HCT116 (cell line): ENCODE measurements around the gene TLK2.

ENCODE experiments used
- CEBPB ChIP-seq: IDR thresholded peaks from 2 replicates; pipeline ENCODE4 v1.6.1; 2012; ENCODE audit warnings: low read depth
- JUND ChIP-seq: IDR thresholded peaks from 2 replicates; pipeline ENCODE4 v1.6.1; 2012
- POLR2AphosphoS5 ChIP-seq: IDR thresholded peaks from 2 replicates; pipeline ENCODE4 v1.6.1; 2011; ENCODE audit warnings: mild to moderate bottlenecking, low read depth, low read length, moderate library complexity
- RAD21 ChIP-seq: IDR thresholded peaks from 2 replicates; pipeline ENCODE4 v1.6.1; 2012; ENCODE audit warnings: low read depth, mild to moderate bottlenecking
- ZFX ChIP-seq: fragments of 450-650 bp; IDR thresholded peaks from 2 replicates; pipeline ENCODE4 v1.6.1; 2017
- TF ChIP-seq, protein P1 (sequence below), 3 experiments: fragments of 200-600 bp in 1 of 3; sonication (generic) in 1 of 3; IDR thresholded peaks in 2 of 3; conservative IDR thresholded peaks in 1 of 3; 2 replicates each; pipeline ENCODE4 v1.5.1; 2012 to 2017; ENCODE audit warnings: low read depth in 2 of 3, low read length in 2 of 3, antibody characterized with exemption in 1 of 3, borderline replicate concordance in 1 of 3, control low read depth in 1 of 3, mild to moderate bottlenecking in 1 of 3, mixed read lengths in 1 of 3, mixed run types in 1 of 3, moderate library complexity in 1 of 3; ENCODE audit not compliant: insufficient read depth in 1 of 3
- TF ChIP-seq, protein P2 (sequence below): IDR thresholded peaks from 2 replicates; pipeline ENCODE4 v1.6.1; 2012; ENCODE audit warnings: low read depth

GRCh38 chr17:62573480-62574117, 95.0 kb downstream of the TLK2 start:
- TF ChIP-seq POLR2AphosphoS5 (no peak), CEBPB (no peak), JUND (no peak), RAD21 (no peak), ZFX (no peak)
- TF ChIP-seq, protein P1, sequence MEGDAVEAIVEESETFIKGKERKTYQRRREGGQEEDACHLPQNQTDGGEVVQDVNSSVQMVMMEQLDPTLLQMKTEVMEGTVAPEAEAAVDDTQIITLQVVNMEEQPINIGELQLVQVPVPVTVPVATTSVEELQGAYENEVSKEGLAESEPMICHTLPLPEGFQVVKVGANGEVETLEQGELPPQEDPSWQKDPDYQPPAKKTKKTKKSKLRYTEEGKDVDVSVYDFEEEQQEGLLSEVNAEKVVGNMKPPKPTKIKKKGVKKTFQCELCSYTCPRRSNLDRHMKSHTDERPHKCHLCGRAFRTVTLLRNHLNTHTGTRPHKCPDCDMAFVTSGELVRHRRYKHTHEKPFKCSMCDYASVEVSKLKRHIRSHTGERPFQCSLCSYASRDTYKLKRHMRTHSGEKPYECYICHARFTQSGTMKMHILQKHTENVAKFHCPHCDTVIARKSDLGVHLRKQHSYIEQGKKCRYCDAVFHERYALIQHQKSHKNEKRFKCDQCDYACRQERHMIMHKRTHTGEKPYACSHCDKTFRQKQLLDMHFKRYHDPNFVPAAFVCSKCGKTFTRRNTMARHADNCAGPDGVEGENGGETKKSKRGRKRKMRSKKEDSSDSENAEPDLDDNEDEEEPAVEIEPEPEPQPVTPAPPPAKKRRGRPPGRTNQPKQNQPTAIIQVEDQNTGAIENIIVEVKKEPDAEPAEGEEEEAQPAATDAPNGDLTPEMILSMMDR (IDR thresholded peaks at IDR 0.05 in 2 of 3, conservative IDR thresholded peaks at IDR 0.05 in 1 of 3; ENCODE audit: borderline replicate concordance in 1 of 3, insufficient read depth in 1 of 3, low read depth in 2 of 3, low read length in 2 of 3) = no peak
- TF ChIP-seq, protein P2, sequence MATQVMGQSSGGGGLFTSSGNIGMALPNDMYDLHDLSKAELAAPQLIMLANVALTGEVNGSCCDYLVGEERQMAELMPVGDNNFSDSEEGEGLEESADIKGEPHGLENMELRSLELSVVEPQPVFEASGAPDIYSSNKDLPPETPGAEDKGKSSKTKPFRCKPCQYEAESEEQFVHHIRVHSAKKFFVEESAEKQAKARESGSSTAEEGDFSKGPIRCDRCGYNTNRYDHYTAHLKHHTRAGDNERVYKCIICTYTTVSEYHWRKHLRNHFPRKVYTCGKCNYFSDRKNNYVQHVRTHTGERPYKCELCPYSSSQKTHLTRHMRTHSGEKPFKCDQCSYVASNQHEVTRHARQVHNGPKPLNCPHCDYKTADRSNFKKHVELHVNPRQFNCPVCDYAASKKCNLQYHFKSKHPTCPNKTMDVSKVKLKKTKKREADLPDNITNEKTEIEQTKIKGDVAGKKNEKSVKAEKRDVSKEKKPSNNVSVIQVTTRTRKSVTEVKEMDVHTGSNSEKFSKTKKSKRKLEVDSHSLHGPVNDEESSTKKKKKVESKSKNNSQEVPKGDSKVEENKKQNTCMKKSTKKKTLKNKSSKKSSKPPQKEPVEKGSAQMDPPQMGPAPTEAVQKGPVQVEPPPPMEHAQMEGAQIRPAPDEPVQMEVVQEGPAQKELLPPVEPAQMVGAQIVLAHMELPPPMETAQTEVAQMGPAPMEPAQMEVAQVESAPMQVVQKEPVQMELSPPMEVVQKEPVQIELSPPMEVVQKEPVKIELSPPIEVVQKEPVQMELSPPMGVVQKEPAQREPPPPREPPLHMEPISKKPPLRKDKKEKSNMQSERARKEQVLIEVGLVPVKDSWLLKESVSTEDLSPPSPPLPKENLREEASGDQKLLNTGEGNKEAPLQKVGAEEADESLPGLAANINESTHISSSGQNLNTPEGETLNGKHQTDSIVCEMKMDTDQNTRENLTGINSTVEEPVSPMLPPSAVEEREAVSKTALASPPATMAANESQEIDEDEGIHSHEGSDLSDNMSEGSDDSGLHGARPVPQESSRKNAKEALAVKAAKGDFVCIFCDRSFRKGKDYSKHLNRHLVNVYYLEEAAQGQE = no peak
